NCI-H2081 (cell line): ENCODE data around the gene TMEM9B.
A peak's percentile ranks its signal among the peaks of the same experiment; 100 is the strongest.
"Not testable (repeated sequence)": the region's sequence is repeated elsewhere in the genome, so short reads cannot be mapped to it uniquely, and the experiment has no call there.

ENCODE experiments used
- DNase-seq, 2 experiments: peaks; one replicate each; lab custom pipeline; 2025; lab: John Stamatoyannopoulos, UW

TMEM9B gene

GRCh38 chr11:8964324-8965320, at the start of gene TMEM9B:
Gene TMEM9B, minus strand, starts transcription at chr11:8964442. Its CDS starts 129 bp downstream, at chr11:8964313.
- DNase-seq: peak; percentile 82 to 89

DNA sequence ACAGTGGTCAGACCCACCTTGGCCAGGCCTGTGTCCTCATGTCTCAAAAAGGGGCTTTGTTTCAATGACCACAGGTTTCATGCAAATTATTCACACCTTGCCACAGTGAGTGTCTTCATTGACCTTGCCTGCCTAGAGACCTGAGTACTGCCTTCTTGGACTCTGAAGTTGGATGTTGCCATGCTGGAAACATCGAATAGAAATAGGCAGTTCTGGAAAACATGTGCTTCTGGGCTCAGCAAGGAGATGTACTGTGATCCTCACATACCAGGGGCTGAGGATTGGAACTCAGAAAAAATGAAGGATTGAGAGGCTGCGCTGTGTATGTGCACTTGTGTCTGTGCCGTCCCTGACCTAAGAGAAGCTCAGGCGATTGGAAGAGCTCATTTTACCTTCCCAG, 49.1 kb upstream of the TMEM9B start:
- no peak for DNase-seq

DNA sequence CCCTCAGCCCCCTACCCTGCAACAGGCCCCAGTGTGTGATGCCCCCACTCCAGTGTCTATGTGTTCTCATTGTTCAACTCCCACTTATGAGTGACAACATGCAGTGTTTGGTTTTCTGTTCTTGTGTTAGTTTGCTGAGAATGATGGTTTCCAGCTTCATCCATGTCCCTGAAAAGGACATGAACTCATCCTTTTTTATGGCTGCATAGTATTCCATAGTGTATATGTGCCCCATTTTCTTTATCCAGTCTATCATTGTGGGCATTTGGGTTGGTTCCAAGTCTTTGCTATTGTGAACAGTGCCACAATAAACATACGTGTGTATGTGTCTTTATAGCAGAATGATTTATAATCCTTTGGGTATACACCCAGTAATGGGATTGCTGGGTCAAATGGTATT, 45.3 kb upstream of the TMEM9B start:
- not testable (repeated sequence) for DNase-seq

- DNase-seq: no peak
Measured at GRCh38 chr11:9008661-9009060, 44.4 kb upstream of the TMEM9B start.

DNA sequence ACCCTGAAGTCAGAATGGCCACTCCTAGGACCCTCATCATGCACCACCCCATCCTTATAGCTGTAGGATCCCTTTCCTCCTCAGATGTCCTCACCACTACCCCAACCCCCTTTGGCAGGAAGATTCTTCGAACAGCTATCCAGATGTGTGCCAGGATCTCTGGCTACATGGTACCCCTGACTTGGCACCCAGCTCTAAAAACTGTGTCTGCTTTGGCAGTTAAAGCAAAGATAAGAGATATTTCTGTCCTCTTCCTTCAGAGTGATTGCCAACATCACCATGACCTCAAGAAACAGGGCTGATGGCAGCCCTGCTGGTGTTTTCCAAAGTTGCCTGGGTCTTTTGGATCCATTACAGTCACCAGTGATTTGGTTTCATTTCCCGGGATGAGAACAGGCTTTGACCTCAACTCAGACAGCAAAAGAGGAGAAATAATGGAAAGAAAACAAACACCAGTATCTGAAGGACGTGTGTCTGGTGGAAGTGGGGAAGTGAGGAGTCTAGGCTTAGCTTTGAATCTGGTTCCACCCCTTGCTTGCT, 43.8 kb upstream of the TMEM9B start:
- no peak for DNase-seq

DNA sequence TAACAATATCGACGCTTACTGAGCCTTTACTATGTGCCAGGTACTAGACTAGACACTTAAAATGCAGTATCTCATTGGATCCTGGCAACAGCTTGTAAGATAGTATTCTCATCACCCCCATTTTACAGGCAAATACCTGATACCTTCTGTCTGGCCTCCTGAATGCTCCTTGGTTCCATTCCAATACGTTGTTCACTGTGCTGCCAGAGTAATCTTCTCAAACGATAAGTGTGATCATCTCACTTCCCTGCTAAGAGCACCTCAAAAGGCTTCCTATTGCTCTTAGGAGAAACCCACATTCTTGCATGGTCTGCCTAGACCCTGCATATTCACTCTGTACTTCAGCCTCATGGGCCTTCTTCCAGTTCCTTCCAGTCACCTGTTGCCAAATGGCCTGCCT, 40.8 kb upstream of the TMEM9B start:
- DNase-seq: no peak

DNA sequence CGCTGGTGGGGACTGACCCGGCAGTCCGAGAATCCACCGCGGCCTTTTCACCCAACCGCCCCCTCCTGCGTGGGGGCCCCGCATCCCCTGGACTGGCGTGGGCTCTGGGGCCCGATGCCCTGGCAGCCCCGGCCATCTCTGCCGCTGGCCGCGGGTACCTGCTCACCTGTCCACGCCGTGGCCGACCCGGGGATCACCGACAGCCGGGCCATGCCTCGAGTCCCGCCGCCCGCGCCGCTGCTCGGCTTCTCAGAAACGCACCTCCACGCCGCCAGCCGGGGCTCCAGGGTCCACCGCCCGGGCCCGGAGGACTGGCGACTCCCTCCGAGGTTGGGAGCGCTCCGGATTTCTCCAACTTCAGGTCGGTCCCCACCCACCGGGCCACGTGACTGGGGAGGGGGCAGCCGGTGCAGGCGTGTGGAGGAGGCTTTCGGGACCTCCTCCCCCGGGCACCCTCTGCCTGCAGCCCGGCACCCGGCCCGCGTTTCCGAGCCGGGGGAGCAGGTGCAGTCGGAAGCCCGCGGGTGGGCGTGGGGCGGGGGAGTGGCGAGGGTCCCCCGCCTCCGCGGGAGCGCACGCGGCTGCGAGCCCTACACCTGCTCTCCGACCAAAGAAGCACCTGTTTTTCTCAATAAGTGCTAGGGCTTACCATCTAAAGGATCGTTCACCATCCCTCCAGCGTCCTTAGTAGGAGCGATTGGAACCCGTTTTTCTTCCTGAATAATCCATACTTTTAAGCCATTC, 40.1 kb upstream of the TMEM9B start:
- no peak for DNase-seq

- DNase-seq: peak; percentile 64 to 67
Measured at GRCh38 chr11:9003573-9004182, 39.4 kb upstream of the TMEM9B start, which contains the start of gene NRIP3. Gene NRIP3, minus strand, starts transcription at chr11:9004001. Its CDS starts 66 bp downstream, at chr11:9003935.

DNA sequence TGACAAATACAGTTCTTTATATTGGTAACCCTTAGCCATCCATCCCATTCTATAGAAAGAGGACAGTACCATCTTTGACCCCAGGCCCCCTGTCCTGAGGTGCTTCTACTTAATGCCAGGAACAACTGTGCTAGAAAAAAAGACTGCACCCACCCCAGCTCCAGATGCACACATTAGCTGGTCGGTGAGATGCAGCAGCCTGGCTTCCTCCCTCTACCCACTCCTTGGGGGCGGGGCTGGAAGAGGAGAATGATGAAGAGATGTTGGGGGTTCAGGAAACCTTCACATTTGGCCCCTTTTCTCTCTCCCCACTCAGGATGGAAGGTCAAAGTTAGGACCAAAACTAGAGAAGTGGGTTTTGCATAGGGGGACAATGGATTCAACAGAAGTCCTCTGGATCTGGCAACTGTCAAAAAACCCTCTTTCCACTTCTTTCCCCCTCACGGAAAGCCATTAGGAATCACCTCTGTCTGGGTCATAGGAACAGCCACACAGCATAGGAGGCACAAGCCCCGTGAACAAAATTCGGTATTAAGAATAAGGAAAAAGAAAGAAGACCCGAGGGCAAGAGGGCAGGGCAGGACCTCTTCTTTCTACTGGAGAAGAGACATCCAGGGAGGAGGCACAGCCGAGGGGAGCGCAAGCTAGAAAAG, 38.8 kb upstream of the TMEM9B start:
- no peak for DNase-seq

DNA sequence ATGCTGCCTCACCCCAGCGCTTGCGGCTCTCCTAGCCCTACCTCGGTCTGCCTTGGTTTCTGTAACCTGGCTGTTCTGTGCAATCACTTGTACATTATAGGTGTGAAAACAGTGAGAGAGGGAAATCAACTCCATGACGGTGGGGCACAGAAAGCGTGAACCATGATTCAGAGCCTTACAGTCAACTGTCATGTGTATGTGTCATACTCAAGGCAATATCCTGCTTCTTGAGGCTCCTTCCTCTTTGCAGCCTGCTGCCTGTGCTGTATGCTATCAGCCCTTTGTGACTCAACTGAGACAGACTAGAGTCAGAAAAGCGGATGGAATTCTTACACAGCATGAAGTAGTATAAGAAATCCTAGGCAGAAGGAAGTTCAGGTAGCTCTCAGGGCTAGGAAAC, 37.5 kb upstream of the TMEM9B start:
- DNase-seq: no peak

DNA sequence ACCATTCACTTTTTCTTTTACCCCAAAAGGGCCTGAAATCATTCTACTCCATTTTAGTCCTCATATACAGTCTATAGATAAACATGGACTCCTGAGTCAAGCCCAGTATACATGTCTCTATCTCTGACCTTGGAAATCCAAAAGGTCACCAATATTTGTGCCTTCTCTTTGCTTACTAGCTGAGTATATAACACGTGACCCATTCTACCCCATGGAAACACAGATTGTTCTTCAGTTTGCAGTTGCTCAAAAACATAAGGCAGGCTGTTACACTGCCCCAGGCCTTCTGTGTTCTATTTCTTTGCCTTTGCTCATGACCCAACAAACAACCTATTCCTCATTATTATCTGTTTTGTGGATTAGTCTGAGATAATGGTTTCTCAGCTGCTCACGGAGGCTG, 33.8 kb upstream of the TMEM9B start:
- DNase-seq: no peak

DNA sequence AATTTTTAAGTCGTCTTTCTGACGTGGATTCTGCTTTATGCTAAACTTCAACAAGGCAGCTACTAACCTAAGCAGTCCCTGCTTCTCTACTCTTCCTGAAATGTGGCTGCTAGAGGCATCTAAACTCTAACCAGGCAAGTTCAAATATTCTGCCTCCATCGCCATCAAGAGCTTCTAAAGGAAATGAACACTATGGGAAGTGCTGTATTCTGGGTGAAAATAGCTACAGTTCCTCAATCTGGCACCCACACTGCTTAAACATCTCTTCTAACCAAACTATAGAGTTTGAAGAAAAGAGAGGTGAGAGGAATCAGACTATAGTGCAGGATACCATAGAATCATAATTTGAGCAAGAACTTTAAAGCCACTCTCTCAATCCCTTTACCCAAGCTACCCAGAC, 33.2 kb upstream of the TMEM9B start:
- DNase-seq: no peak

DNA sequence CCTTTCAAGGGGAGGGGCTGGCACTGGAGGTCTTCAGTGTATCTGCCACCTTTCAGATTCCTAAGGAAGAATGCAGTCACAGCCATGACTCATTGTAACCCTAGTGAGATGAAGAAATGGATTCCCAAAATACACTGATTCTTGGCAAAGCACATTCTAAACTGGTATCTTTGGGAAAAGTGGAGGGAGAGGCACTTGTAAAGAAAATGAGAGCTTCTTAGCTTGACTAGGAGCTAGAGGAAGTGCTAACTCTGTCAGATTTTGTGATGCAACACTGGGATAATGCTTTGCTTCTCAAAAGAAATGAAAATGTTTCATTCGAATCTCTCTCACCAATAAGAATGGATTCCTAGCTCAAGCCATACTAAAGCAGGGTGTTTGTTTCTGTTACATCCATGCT, 25.2 kb upstream of the TMEM9B start:
- DNase-seq: no peak

DNA sequence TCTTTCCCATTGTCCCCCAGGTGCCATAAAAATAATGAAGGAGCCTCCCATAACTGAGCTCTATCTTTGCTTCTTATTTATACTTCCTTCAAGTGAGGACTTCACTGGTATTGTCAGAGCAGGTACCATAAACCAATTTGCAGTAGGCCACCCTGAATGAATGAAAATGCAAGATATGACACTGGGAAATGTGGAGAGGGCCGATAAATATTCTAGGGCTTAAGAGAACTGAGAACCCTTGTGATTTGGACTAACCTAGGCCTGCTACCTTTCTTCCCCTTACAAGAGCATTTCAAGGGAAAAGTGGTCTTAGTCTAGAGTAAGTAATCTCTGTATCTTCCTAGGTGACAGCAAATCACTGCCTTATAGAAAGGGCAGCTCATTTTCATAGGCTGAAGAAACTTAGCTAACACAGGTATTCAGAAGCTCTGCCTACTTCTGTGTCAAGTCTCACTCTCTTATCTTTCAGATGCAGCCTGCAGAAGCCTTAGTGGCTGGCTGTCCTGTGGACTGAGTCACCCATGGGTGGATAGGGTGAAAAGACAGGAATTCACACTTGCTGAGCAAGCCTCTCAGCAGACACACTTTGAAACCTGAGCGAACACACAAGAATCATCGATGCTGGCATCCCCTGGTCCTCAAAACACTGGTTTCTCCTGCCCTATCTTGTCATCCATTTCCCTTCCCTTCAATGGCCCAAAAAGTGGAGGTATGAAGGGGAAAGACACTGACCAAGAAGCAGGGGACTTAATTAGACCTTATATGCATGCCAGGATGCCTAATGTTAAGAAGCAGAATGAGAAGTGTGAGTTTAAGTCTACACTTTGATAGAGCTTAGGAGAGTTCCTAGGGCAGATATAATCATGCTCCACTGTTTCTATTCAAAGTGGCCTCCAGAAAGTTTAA, 24.3 kb upstream of the TMEM9B start:
- no peak for DNase-seq

DNA sequence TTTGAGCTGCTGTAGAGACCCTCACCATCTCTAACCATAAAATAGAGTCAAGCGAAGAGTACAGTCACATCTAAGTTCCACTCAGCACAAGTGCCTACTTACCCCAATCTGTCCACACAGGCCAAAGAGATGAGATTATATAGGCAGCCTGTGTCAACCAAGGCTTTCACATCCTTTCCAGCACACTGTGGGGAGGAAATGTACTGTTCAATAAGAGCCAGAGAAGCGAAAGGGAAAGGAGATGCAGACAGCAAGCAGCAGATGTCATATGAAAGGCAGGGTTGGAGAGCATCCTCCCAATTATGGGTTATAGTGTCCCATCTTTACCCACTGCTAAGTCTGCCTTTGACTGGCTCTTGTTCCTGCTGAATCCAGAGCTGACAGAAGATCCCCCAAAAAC, 23.2 kb upstream of the TMEM9B start:
- DNase-seq: no peak

- not testable (repeated sequence) for DNase-seq
Measured at GRCh38 chr11:8986772-8987171, 22.5 kb upstream of the TMEM9B start.

DNA sequence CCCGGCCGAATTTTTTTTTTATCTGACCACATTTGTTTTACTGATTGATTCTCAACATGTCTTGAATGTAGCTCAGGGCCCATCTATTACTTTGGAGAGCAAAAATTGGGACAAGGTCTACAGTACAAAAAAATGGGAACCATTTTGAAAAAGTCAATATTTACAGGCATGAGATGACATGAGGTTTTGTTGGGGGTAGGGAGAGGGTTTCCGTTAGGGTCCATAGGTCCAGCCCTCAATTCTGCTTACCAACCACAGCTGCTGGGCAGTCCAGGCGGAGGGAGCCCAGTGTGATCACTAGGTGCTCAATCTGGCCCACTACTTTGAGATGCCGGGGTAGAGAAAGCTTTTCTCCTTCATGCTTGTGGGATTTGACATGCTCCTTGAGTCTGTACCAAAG, 21.2 kb upstream of the TMEM9B start:
- DNase-seq: no peak

DNA sequence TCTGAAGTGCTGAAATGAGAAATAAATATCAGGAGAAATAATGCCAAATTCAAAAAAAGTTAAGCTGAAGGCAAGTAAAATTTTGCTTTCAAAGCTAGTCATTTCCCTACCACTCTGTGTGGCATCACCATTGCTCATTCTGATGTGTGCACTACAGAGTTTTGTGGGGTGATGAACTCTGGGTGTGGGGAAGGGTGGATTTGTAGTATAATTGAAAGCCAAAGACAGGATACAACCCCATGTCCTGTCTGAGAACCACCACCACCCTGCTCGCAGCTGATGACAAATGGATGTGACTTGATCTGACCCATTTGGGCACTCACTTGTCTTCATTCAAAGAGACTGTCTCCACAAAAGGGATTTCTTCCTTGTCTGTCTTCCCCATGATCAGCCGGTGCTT, 19.3 kb upstream of the TMEM9B start:
- no peak for DNase-seq

GRCh38 chr11:8980485-8980884, 16.2 kb upstream of the TMEM9B start:
- no peak for DNase-seq

DNA sequence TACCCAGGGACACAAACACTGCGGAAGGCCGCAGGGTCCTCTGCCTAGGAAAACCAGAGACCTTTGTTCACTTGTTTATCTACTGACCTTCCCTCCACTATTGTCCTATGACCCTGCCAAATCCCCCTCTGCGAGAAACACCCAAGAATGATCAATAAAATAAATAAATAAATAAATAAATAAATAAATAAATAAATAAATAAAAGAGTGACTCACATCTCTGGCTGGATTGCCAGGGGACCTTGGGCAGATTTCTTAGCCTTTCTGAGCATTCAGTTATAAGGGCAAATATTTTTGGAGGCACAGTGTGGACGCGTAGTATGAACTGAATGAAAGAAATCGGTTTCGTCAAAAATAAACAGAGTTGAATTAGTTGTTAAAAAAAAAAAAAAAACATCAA, 15.1 kb upstream of the TMEM9B start:
- DNase-seq: not testable (repeated sequence)

GRCh38 chr11:8973121-8973520, 8.9 kb upstream of the TMEM9B start:
- no peak for DNase-seq
